Dedifferentiated amniotic fluid mesenchymal stem cell (primary cell): Measurements from ENCODE around the gene LCN2.

Source experiments
- DNase-seq: peaks from one replicate; pipeline ENCODE4 v3.0.0-alpha.2; 2016; ENCODE audit errors: extremely low spot score

The LCN2 gene

GRCh38 chr9:128193469-128194096 is 44.3 kb downstream of the LCN2 start:
- DNase-seq: no peak

- DNase-seq: no peak
These were observed 52.5 kb downstream of the LCN2 start for GRCh38 chr9:128201441-128202369.

DNA sequence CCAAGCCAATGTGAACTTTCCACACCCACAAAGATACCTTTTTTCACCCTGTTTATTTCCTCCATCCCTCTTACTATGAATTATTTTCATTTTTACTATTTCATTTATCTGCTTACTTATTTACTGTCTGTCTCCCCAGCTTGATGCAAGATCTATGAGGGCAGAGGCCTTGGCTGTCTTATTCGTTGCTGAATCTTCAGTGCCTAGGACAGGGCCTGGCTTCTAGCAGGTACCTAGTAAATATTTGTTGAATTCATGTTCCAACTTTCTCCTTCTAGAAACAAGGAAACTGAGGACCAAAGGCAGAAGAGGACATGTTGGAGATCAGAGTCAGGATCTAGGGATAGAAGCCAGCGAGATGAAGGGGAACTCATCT is 53.4 kb downstream of the LCN2 start:
- no peak for DNase-seq
